Measurements from ENCODE around the gene IST1.
"Not testable (repeated sequence)": the region's sequence is repeated elsewhere in the genome, so short reads cannot be mapped to it uniquely, and the experiment has no call there.

IST1 gene

DNA sequence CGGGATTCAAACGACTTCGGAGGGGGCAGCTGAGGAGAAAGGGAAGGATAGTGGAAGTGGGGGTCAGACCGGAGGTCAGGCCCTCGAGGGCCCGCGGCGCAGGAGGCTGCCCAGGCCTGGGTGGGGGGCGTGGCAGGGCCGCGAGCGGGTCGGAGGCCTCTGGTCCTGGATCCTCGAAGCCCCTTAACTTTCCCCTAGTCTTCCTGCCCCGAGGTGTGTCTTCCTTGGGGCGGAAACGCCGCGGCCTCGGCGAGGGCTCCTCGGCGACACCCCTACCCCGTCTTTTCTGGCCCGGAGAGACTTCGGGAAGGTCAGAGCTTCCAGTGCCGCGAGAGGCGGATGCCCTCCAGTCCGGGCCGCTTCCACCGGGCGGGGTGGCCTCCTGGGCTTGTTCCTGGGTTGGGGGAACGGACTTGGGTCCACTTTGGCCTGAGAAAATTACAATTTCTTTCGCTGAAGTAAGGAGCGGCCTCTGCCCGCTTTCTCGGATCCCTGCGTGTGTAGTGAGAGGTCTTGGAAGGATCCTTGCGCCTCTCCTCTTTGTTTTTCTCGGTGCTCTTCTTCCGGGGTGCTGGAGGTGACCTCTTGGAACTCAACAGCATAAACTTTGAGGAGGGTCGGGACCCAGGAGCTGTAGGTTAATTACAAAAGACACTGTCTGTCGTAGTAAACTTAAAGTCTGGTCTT is 491 bp downstream of the IST1 start:
- peaks cover 11 to 12% of the 10 kb centered on the region in 2 donors for H3K4me1 ChIP-seq (ENCODE audit: control insufficient read depth in 2 of 2, insufficient read depth in 2 of 2, low read length in 2 of 2)

GRCh38 chr16:71896764-71897368 is 1.5 kb downstream of the IST1 start:
- H3K27ac ChIP-seq (ENCODE audit: low read depth in 2 of 2, low read length in 2 of 2): peak overlapping the region in 1 of 2 donors; percentile 8
- H3K36me3 ChIP-seq (ENCODE audit: control insufficient read depth in 2 of 2, insufficient read depth in 2 of 2, low read length in 2 of 2): no peaks in the 10 kb centered on the region
- H3K9me3 ChIP-seq (ENCODE audit: control insufficient read depth in 2 of 2, low read length in 2 of 2): no peaks in the 10 kb centered on the region
- no peaks in the 10 kb centered on the region for H3K27me3 ChIP-seq (ENCODE audit: control insufficient read depth in 2 of 2, insufficient read depth in 2 of 2, low read length in 2 of 2)
- H3K9ac ChIP-seq (ENCODE audit: low read depth in 1 of 2, low read length in 2 of 2): peak overlapping the region; percentile 99 to 100
- H3K4me1 ChIP-seq (ENCODE audit: control insufficient read depth in 2 of 2, insufficient read depth in 2 of 2, low read length in 2 of 2): peaks cover 11 to 12% of the 10 kb centered on the region in 2 donors
- peak overlapping the region; percentile 89 to 99 for H3K4me3 ChIP-seq (ENCODE audit: low read length in 2 of 2)

More for the DNA sequence above, 491 bp downstream of the IST1 start:
- Histone ChIP-seq H3K4me3 (ENCODE audit: low read length in 2 of 2) (peak overlapping the region; percentile 89 to 99), H3K9ac (ENCODE audit: low read depth in 1 of 2, low read length in 2 of 2) (peak overlapping the region; percentile 99 to 100), H3K36me3 (ENCODE audit: control insufficient read depth in 2 of 2, insufficient read depth in 2 of 2, low read length in 2 of 2) (no peaks in the 10 kb centered on the region), H3K27ac (ENCODE audit: low read depth in 2 of 2, low read length in 2 of 2) (peak overlapping the region; percentile 99 to 100), H3K9me3 (ENCODE audit: control insufficient read depth in 2 of 2, low read length in 2 of 2) (no peaks in the 10 kb centered on the region), H3K27me3 (ENCODE audit: control insufficient read depth in 2 of 2, insufficient read depth in 2 of 2, low read length in 2 of 2) (no peaks in the 10 kb centered on the region)

- no peak overlapping the region for H3K27ac ChIP-seq (ENCODE audit: low read depth in 2 of 2, low read length in 2 of 2)
- H3K4me3 ChIP-seq (ENCODE audit: low read length in 2 of 2): no peak overlapping the region
- peaks cover 0 to 3% of the 10 kb centered on the region in 2 donors for H3K36me3 ChIP-seq (ENCODE audit: control insufficient read depth in 2 of 2, insufficient read depth in 2 of 2, low read length in 2 of 2)
- no peaks in the 10 kb centered on the region for H3K27me3 ChIP-seq (ENCODE audit: control insufficient read depth in 2 of 2, insufficient read depth in 2 of 2, low read length in 2 of 2)
- peaks cover 10 to 15% of the 10 kb centered on the region in 2 donors for H3K4me1 ChIP-seq (ENCODE audit: control insufficient read depth in 2 of 2, insufficient read depth in 2 of 2, low read length in 2 of 2)
- H3K9ac ChIP-seq (ENCODE audit: low read depth in 1 of 2, low read length in 2 of 2): no peak overlapping the region
- no peaks in the 10 kb centered on the region for H3K9me3 ChIP-seq (ENCODE audit: control insufficient read depth in 2 of 2, low read length in 2 of 2)
Observed at GRCh38 chr16:71899171-71899570, 3.8 kb downstream of the IST1 start.

- Histone ChIP-seq H3K9ac (ENCODE audit: low read depth in 1 of 2, low read length in 2 of 2) (no peak overlapping the region), H3K4me3 (ENCODE audit: low read length in 2 of 2) (no peak overlapping the region), H3K4me1 (ENCODE audit: control insufficient read depth in 2 of 2, insufficient read depth in 2 of 2, low read length in 2 of 2) (peaks cover 3 to 6% of the 10 kb centered on the region in 2 donors), H3K36me3 (ENCODE audit: control insufficient read depth in 2 of 2, insufficient read depth in 2 of 2, low read length in 2 of 2) (peaks cover 0 to 3% of the 10 kb centered on the region in 2 donors), H3K9me3 (ENCODE audit: control insufficient read depth in 2 of 2, low read length in 2 of 2) (no peaks in the 10 kb centered on the region), H3K27ac (ENCODE audit: low read depth in 2 of 2, low read length in 2 of 2) (no peak overlapping the region), H3K27me3 (ENCODE audit: control insufficient read depth in 2 of 2, insufficient read depth in 2 of 2, low read length in 2 of 2) (no peaks in the 10 kb centered on the region)
Observed at GRCh38 chr16:71902656-71903365, 7.5 kb downstream of the IST1 start.

GRCh38 chr16:71903608-71904007 is 8.3 kb downstream of the IST1 start:
- Histone ChIP-seq H3K9me3 (ENCODE audit: control insufficient read depth in 2 of 2, low read length in 2 of 2) (no peaks in the 10 kb centered on the region), H3K4me1 (ENCODE audit: control insufficient read depth in 2 of 2, insufficient read depth in 2 of 2, low read length in 2 of 2) (peaks cover 3 to 6% of the 10 kb centered on the region in 2 donors), H3K27me3 (ENCODE audit: control insufficient read depth in 2 of 2, insufficient read depth in 2 of 2, low read length in 2 of 2) (no peaks in the 10 kb centered on the region), H3K9ac (ENCODE audit: low read depth in 1 of 2, low read length in 2 of 2) (no peak overlapping the region), H3K27ac (ENCODE audit: low read depth in 2 of 2, low read length in 2 of 2) (no peak overlapping the region), H3K4me3 (ENCODE audit: low read length in 2 of 2) (no peak overlapping the region), H3K36me3 (ENCODE audit: control insufficient read depth in 2 of 2, insufficient read depth in 2 of 2, low read length in 2 of 2) (peaks cover 0 to 4% of the 10 kb centered on the region in 2 donors)

GRCh38 chr16:71904239-71904638 is 8.9 kb downstream of the IST1 start:
- Histone ChIP-seq H3K36me3 (ENCODE audit: control insufficient read depth in 2 of 2, insufficient read depth in 2 of 2, low read length in 2 of 2) (peaks cover 0 to 8% of the 10 kb centered on the region in 2 donors), H3K9ac (ENCODE audit: low read depth in 1 of 2, low read length in 2 of 2) (no peak overlapping the region), H3K27ac (ENCODE audit: low read depth in 2 of 2, low read length in 2 of 2) (no peak overlapping the region), H3K27me3 (ENCODE audit: control insufficient read depth in 2 of 2, insufficient read depth in 2 of 2, low read length in 2 of 2) (no peaks in the 10 kb centered on the region), H3K4me3 (ENCODE audit: low read length in 2 of 2) (no peak overlapping the region), H3K9me3 (ENCODE audit: control insufficient read depth in 2 of 2, low read length in 2 of 2) (no peaks in the 10 kb centered on the region), H3K4me1 (ENCODE audit: control insufficient read depth in 2 of 2, insufficient read depth in 2 of 2, low read length in 2 of 2) (peaks cover 3 to 6% of the 10 kb centered on the region in 2 donors)

DNA sequence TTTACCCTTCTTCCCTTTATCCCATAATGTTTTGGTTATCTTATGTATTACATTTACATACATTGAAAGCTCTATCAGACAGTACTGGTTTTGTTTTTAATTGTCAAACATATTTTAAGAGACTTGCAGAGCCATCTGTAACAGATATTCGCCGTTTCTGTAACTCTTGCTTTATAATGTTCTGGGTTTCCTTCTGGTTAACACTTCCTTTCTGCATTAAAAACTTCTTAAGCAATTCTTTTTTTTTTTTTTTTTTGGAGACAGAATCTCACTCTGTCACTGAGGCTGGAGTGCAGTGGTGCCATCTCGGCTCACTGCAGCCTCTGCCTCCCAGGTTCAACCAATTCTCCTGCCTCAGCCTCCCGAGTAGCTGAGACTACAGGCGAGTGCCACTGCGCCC is 10.4 kb downstream of the IST1 start:
- H3K27ac ChIP-seq (ENCODE audit: low read depth in 2 of 2, low read length in 2 of 2); H3K27me3 ChIP-seq (ENCODE audit: control insufficient read depth in 2 of 2, insufficient read depth in 2 of 2, low read length in 2 of 2); H3K9ac ChIP-seq (ENCODE audit: low read depth in 1 of 2, low read length in 2 of 2); H3K4me3 ChIP-seq (ENCODE audit: low read length in 2 of 2); H3K9me3 ChIP-seq (ENCODE audit: control insufficient read depth in 2 of 2, low read length in 2 of 2); H3K36me3 ChIP-seq (ENCODE audit: control insufficient read depth in 2 of 2, insufficient read depth in 2 of 2, low read length in 2 of 2); H3K4me1 ChIP-seq (ENCODE audit: control insufficient read depth in 2 of 2, insufficient read depth in 2 of 2, low read length in 2 of 2): not testable (repeated sequence)

DNA sequence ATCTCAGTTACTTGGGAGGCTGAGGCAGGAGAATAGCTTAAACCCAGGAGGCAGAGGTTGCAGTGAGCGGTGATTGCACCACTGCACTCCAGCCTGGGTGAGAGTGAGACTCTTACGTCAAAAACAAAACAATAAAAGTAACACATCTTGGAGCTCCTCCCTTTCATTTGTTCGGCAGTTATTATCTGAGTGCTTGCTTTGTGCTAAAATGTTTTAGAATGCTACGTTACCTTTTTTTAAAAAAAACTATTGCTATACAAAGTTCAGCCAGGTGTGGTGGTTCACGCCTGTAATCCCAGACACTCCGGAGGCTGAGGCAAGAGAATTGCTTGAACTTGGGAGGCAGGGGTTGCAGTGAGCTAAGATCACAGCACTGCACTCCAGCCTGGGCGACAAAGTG is 15.8 kb downstream of the IST1 start:
- H3K9me3 ChIP-seq (ENCODE audit: control insufficient read depth in 2 of 2, low read length in 2 of 2): no peaks in the 10 kb centered on the region
- peaks cover 6 to 10% of the 10 kb centered on the region in 2 donors for H3K36me3 ChIP-seq (ENCODE audit: control insufficient read depth in 2 of 2, insufficient read depth in 2 of 2, low read length in 2 of 2)
- no peak overlapping the region for H3K9ac ChIP-seq (ENCODE audit: low read depth in 1 of 2, low read length in 2 of 2)
- H3K4me3 ChIP-seq (ENCODE audit: low read length in 2 of 2): no peak overlapping the region
- no peak overlapping the region for H3K27ac ChIP-seq (ENCODE audit: low read depth in 2 of 2, low read length in 2 of 2)
- H3K4me1 ChIP-seq (ENCODE audit: control insufficient read depth in 2 of 2, insufficient read depth in 2 of 2, low read length in 2 of 2): peaks cover 0 to 4% of the 10 kb centered on the region in 2 donors
- H3K27me3 ChIP-seq (ENCODE audit: control insufficient read depth in 2 of 2, insufficient read depth in 2 of 2, low read length in 2 of 2): no peaks in the 10 kb centered on the region

DNA sequence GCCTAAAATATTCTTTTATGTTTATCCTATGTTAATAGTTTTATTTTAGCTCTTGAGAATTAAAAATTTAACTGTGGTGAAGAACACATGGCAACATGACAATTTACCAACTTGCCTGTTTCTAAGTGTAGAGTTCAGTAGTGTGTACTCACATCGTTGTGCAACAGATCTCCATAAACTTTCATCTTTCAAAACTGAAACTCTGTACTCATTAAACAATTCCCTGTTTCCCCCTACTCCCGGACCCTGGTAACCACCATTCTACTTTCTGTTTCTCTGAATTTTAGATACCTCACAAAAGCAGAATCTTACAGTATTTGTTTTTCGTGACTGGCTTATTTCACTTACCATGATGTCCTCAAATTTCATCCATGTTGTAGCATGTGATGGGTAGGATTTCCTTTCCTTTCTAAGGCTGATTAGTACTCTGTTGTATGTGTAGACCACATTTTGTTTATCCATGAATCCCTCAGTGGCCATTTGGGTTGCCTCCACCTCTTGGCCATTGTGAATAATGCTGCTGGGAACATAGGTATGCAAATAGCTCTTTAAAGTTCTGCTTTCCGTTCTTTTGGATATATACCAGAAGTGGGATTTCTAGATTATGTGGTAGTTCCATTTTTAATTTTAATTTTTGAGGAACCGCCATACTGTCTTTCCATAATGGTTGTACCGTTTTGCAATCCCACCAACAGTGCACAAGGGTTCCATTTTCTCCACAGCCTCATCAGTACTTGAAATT is 17.4 kb downstream of the IST1 start:
- no peaks in the 10 kb centered on the region for H3K27me3 ChIP-seq (ENCODE audit: control insufficient read depth in 2 of 2, insufficient read depth in 2 of 2, low read length in 2 of 2)
- no peaks in the 10 kb centered on the region for H3K9me3 ChIP-seq (ENCODE audit: control insufficient read depth in 2 of 2, low read length in 2 of 2)
- no peak overlapping the region for H3K9ac ChIP-seq (ENCODE audit: low read depth in 1 of 2, low read length in 2 of 2)
- H3K4me3 ChIP-seq (ENCODE audit: low read length in 2 of 2): no peak overlapping the region
- no peak overlapping the region for H3K27ac ChIP-seq (ENCODE audit: low read depth in 2 of 2, low read length in 2 of 2)
- H3K4me1 ChIP-seq (ENCODE audit: control insufficient read depth in 2 of 2, insufficient read depth in 2 of 2, low read length in 2 of 2): peaks cover 0 to 4% of the 10 kb centered on the region in 2 donors
- peaks cover 19 to 21% of the 10 kb centered on the region in 2 donors for H3K36me3 ChIP-seq (ENCODE audit: control insufficient read depth in 2 of 2, insufficient read depth in 2 of 2, low read length in 2 of 2)

Measured in mucosa of rectum (tissue), 2 donors.